ENCODE results near the gene SGMS2.

DNA sequence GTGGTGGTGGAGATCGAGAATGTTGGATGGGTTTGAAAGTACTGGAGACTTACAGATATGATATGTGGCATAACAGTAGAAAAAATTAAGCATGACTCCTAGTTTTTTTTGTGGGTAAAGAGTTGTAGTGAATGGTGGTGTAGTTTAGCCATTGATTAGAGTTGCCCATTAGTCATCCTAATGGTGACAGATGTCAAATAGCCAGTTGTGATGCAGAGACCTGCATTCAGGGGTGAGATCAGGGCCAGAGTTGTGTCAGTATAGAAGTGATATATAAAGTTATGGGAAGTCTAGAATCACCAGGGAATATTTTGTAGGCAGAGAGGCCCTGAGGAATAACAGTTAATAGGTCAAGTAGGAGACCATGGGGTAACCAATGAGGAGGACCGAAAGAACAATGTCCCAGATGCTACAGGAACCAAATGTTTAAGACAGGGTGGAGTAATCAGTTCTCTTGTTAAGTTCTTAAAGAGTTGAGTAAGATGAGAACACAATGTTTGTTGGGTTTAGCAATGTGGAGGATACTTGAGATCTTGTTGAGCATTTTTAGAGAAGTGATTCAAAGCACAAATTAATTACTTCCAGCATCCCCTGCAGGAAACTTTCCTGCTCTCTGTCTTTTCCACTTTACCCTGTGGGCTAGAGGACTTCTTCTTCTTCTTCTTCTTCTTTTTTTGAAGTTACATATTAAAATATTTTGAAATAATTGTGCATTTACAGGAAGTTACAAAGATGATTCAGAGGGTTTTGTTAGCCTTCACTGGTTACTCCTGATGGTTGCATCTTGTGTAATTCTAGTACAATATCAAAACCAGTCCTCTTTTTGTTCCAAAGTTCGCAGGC, 13.3 kb downstream of the SGMS2 start:
- TF ChIP-seq, protein P1, sequence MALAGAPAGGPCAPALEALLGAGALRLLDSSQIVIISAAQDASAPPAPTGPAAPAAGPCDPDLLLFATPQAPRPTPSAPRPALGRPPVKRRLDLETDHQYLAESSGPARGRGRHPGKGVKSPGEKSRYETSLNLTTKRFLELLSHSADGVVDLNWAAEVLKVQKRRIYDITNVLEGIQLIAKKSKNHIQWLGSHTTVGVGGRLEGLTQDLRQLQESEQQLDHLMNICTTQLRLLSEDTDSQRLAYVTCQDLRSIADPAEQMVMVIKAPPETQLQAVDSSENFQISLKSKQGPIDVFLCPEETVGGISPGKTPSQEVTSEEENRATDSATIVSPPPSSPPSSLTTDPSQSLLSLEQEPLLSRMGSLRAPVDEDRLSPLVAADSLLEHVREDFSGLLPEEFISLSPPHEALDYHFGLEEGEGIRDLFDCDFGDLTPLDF (CRISPR knock-in tag; IDR thresholded peaks at IDR 0.05), result no peak
- TF ChIP-seq, protein P2, sequence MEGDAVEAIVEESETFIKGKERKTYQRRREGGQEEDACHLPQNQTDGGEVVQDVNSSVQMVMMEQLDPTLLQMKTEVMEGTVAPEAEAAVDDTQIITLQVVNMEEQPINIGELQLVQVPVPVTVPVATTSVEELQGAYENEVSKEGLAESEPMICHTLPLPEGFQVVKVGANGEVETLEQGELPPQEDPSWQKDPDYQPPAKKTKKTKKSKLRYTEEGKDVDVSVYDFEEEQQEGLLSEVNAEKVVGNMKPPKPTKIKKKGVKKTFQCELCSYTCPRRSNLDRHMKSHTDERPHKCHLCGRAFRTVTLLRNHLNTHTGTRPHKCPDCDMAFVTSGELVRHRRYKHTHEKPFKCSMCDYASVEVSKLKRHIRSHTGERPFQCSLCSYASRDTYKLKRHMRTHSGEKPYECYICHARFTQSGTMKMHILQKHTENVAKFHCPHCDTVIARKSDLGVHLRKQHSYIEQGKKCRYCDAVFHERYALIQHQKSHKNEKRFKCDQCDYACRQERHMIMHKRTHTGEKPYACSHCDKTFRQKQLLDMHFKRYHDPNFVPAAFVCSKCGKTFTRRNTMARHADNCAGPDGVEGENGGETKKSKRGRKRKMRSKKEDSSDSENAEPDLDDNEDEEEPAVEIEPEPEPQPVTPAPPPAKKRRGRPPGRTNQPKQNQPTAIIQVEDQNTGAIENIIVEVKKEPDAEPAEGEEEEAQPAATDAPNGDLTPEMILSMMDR (IDR thresholded peaks at IDR 0.05), result no peak
- TF ChIP-seq, protein P3, sequence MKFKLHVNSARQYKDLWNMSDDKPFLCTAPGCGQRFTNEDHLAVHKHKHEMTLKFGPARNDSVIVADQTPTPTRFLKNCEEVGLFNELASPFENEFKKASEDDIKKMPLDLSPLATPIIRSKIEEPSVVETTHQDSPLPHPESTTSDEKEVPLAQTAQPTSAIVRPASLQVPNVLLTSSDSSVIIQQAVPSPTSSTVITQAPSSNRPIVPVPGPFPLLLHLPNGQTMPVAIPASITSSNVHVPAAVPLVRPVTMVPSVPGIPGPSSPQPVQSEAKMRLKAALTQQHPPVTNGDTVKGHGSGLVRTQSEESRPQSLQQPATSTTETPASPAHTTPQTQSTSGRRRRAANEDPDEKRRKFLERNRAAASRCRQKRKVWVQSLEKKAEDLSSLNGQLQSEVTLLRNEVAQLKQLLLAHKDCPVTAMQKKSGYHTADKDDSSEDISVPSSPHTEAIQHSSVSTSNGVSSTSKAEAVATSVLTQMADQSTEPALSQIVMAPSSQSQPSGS (CRISPR knock-in tag; IDR thresholded peaks at IDR 0.05; ENCODE audit: borderline replicate concordance, low read depth), result no peak
- TF ChIP-seq CREB1 (CRISPR knock-in tag; IDR thresholded peaks at IDR 0.05) (no peak), KAT7 (CRISPR knock-in tag; IDR thresholded peaks at IDR 0.05; ENCODE audit: borderline replicate concordance) (no peak), ZNF317 (CRISPR knock-in tag; IDR thresholded peaks at IDR 0.05; ENCODE audit: borderline replicate concordance, low read depth) (no peak), NFYB (CRISPR knock-in tag; conservative IDR thresholded peaks at IDR 0.05; ENCODE audit: low read depth) (no peak), ETV6 (CRISPR knock-in tag; IDR thresholded peaks at IDR 0.05) (no peak), ZNF232 (CRISPR knock-in tag; IDR thresholded peaks at IDR 0.05) (no peak)
- TF ChIP-seq, protein P4, sequence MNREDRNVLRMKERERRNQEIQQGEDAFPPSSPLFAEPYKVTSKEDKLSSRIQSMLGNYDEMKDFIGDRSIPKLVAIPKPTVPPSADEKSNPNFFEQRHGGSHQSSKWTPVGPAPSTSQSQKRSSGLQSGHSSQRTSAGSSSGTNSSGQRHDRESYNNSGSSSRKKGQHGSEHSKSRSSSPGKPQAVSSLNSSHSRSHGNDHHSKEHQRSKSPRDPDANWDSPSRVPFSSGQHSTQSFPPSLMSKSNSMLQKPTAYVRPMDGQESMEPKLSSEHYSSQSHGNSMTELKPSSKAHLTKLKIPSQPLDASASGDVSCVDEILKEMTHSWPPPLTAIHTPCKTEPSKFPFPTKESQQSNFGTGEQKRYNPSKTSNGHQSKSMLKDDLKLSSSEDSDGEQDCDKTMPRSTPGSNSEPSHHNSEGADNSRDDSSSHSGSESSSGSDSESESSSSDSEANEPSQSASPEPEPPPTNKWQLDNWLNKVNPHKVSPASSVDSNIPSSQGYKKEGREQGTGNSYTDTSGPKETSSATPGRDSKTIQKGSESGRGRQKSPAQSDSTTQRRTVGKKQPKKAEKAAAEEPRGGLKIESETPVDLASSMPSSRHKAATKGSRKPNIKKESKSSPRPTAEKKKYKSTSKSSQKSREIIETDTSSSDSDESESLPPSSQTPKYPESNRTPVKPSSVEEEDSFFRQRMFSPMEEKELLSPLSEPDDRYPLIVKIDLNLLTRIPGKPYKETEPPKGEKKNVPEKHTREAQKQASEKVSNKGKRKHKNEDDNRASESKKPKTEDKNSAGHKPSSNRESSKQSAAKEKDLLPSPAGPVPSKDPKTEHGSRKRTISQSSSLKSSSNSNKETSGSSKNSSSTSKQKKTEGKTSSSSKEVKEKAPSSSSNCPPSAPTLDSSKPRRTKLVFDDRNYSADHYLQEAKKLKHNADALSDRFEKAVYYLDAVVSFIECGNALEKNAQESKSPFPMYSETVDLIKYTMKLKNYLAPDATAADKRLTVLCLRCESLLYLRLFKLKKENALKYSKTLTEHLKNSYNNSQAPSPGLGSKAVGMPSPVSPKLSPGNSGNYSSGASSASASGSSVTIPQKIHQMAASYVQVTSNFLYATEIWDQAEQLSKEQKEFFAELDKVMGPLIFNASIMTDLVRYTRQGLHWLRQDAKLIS (CRISPR knock-in tag; IDR thresholded peaks at IDR 0.05; ENCODE audit: borderline replicate concordance), result no peak
